SU-DHL-6 (cell line): ENCODE data around the gene FGF8.

Experiments
- CTCF ChIP-seq: fragments of 200-600 bp; sonication (generic); IDR thresholded peaks from one replicate; pipeline ENCODE4 v1.5.1; 2017; ENCODE audit warnings: antibody characterized with exemption, mild to moderate bottlenecking, low read length, moderate library complexity; ENCODE audit not compliant: insufficient read depth, poor library complexity, severe bottlenecking
- EZH2phosphoT487 ChIP-seq: fragments of 200-600 bp; sonication (generic), shearing (Covaris generic); conservative IDR thresholded peaks from 2 replicates; pipeline ENCODE4 v1.6.1; 2018; ENCODE audit warnings: mild to moderate bottlenecking, antibody characterized with exemption, low read length, moderate library complexity, mixed read lengths

GRCh38 chr10:101814466-101815071 is 38.7 kb upstream of the FGF8 start:
- TF ChIP-seq CTCF (no peak), EZH2phosphoT487 (no peak)
